MM.1S (cell line): ENCODE results near the gene KSR2.

Experiments
- DNase-seq: peaks from one replicate; pipeline ENCODE4 v3.0.0-alpha.2; 2015
- H2AFZ ChIP-seq: fragments of 300-600 bp; sonication (generic); 2 replicates; pipeline ENCODE4 v1.6.0; 2016; ENCODE audit warnings: antibody characterized with exemption, low read length
- H3F3A ChIP-seq: fragments of 300-600 bp; sonication (generic); 2 replicates; pipeline ENCODE4 v1.6.1; 2016; ENCODE audit warnings: mild to moderate bottlenecking, antibody characterized with exemption, low read length, moderate library complexity, mixed read lengths; ENCODE audit not compliant: insufficient read depth
- H3K27ac ChIP-seq: fragments of 300-600 bp; sonication (generic); 2 replicates; pipeline ENCODE4 v1.5.1; 2016; ENCODE audit warnings: mild to moderate bottlenecking, low read length
- H3K27me3 ChIP-seq: fragments of 300-600 bp; sonication (generic); replicated peaks from 2 replicates; pipeline ENCODE4 v1.6.0; 2016; ENCODE audit warnings: low read length; ENCODE audit not compliant: insufficient read depth
- H3K36me3 ChIP-seq: fragments of 300-600 bp; sonication (generic); replicated peaks from 2 replicates; pipeline ENCODE4 v1.6.1; 2016; ENCODE audit warnings: mild to moderate bottlenecking, low read length, mixed read lengths; ENCODE audit not compliant: insufficient read depth
- H3K4me1 ChIP-seq: fragments of 300-600 bp; sonication (generic); 2 replicates; pipeline ENCODE4 v1.6.1; 2016; ENCODE audit warnings: low read length, mixed read lengths
- H3K4me2 ChIP-seq: fragments of 300-600 bp; sonication (generic); 2 replicates; pipeline ENCODE4 v1.6.0; 2016; ENCODE audit warnings: low read depth, low read length
- H3K4me3 ChIP-seq: fragments of 300-600 bp; sonication (generic); 2 replicates; pipeline ENCODE4 v1.5.1; 2016; ENCODE audit warnings: low read length, mixed read lengths
- H3K79me2 ChIP-seq: fragments of 300-600 bp; sonication (generic); 2 replicates; pipeline ENCODE4 v1.6.1; 2016; ENCODE audit warnings: mixed run types, low read length, mixed read lengths
- H3K9ac ChIP-seq: fragments of 300-600 bp; sonication (generic); 2 replicates; pipeline ENCODE4 v1.6.1; 2016; ENCODE audit warnings: low read length, mixed read lengths
- H3K9me2 ChIP-seq: fragments of 300-600 bp; sonication (generic); replicated peaks from 2 replicates; pipeline ENCODE4 v1.6.1; 2016; ENCODE audit warnings: mild to moderate bottlenecking, low read length, mixed read lengths; ENCODE audit not compliant: insufficient read depth
- H3K9me3 ChIP-seq: fragments of 300-600 bp; sonication (generic); replicated peaks from 2 replicates; pipeline ENCODE4 v1.6.1; 2016; ENCODE audit warnings: mild to moderate bottlenecking, low read length, mixed read lengths; ENCODE audit not compliant: insufficient read depth
- H4K20me1 ChIP-seq: fragments of 300-600 bp; sonication (generic); 2 replicates; pipeline ENCODE4 v1.6.1; 2016; ENCODE audit warnings: mild to moderate bottlenecking, low read length, moderate library complexity, mixed read lengths; ENCODE audit not compliant: insufficient read depth
- CTCF ChIP-seq: fragments of 300-600 bp; sonication (generic); IDR thresholded peaks from 2 replicates; pipeline ENCODE4 v1.5.1; 2016; ENCODE audit warnings: antibody characterized with exemption, low read length, mixed read lengths
- EZH2 ChIP-seq: fragments of 300-600 bp; sonication (generic); optimal IDR thresholded peaks from 2 replicates; pipeline ENCODE3; 2017; ENCODE audit warnings: low read depth, mild to moderate bottlenecking, antibody characterized with exemption, low read length, mixed read lengths
- EZH2phosphoT487 ChIP-seq: fragments of 300-600 bp; sonication (generic); IDR thresholded peaks from 2 replicates; pipeline ENCODE4 v1.6.1; 2018; ENCODE audit warnings: antibody characterized with exemption, low read length

Gene KSR2

DNA sequence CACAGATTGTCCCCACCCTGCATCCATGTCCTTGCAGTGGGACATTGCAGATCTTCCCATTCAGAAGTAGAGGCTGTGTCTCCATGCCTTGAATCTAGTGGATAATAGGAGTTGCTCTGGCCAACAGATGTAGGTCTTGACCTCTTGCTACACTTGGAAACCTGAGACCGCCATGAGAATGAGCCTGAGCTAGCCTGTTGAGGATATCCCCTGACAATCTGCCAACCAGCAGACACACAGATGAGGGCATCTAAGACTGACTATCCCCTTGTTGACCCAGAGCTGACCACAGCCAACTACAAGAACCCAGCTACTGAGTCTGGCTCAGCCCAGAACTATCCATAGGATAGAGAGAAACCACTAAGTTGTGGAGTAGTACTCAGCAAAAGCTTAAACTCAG lies 446.2 kb downstream of the KSR2 start:
- H3K36me3 ChIP-seq: no peaks in the 10 kb centered on the region
- H3K4me3 ChIP-seq: no peak overlapping the region
- no peak overlapping the region for H3K27ac ChIP-seq
- H3K4me1 ChIP-seq: no peaks in the 10 kb centered on the region
- DNase-seq: no peak
- H3K9ac ChIP-seq: no peak overlapping the region
- H3F3A ChIP-seq: no peaks in the 10 kb centered on the region
- H3K4me2 ChIP-seq: no peak overlapping the region
- H3K9me2 ChIP-seq: no peaks in the 10 kb centered on the region
- no peaks in the 10 kb centered on the region for H3K9me3 ChIP-seq
- TF ChIP-seq EZH2 (no peak), CTCF (no peak), EZH2phosphoT487 (no peak)
- no peak overlapping the region for H2AFZ ChIP-seq
- no peaks in the 10 kb centered on the region for H3K79me2 ChIP-seq
- H3K27me3 ChIP-seq: no peaks in the 10 kb centered on the region; the same call in 1 of the 2 replicates
- no peaks in the 10 kb centered on the region for H4K20me1 ChIP-seq

- Histone ChIP-seq H3K36me3 (no peaks in the 10 kb centered on the region), H3K27ac (no peak overlapping the region), H3K27me3 (no peaks in the 10 kb centered on the region; the same call in 1 of the 2 replicates), H2AFZ (no peak overlapping the region), H3K9ac (no peak overlapping the region), H3K9me2 (no peaks in the 10 kb centered on the region), H4K20me1 (no peaks in the 10 kb centered on the region), H3K79me2 (no peaks in the 10 kb centered on the region), H3K4me2 (no peak overlapping the region), H3K9me3 (no peaks in the 10 kb centered on the region), H3K4me1 (no peaks in the 10 kb centered on the region), H3F3A (no peaks in the 10 kb centered on the region), H3K4me3 (no peak overlapping the region)
- TF ChIP-seq EZH2 (no peak), EZH2phosphoT487 (no peak), CTCF (no peak)
- DNase-seq: no peak
Observed at GRCh38 chr12:117521867-117522266, 446.9 kb downstream of the KSR2 start.

DNA sequence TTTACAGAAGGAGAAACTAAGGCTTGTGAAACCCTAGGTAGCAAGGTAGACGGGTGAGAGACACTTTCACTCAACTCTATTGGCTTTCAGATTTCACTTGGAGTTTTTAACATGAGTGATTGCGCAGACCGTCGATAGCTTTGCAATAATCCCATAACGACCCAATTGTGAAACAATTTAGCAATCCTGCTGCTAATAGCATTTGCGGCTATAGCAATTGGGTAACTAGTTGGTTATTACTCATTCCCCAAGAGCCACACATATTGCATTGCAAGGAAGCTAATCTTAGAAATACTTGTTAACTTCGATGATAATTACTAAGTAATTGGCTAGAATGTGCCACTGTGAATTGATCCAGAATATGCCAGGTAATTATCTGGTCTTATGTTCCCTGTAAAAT lies 447.4 kb downstream of the KSR2 start:
- Histone ChIP-seq H3K9ac (no peak overlapping the region), H3K4me1 (no peaks in the 10 kb centered on the region), H3K9me3 (no peaks in the 10 kb centered on the region), H4K20me1 (no peaks in the 10 kb centered on the region), H2AFZ (no peak overlapping the region), H3K36me3 (no peaks in the 10 kb centered on the region), H3K79me2 (no peaks in the 10 kb centered on the region), H3K4me2 (no peak overlapping the region), H3K27ac (no peak overlapping the region), H3F3A (no peaks in the 10 kb centered on the region), H3K4me3 (no peak overlapping the region), H3K27me3 (no peaks in the 10 kb centered on the region; the same call in 1 of the 2 replicates), H3K9me2 (no peaks in the 10 kb centered on the region)
- TF ChIP-seq EZH2phosphoT487 (no peak), EZH2 (no peak), CTCF (no peak)
- no peak for DNase-seq
